ENCODE results near the gene HERC2. TPM values are rescaled to one million over a fixed set of nuclear protein-coding genes. Genes with fewer than 3 reads are reported as not detected.
A peak's percentile ranks its signal among the peaks of the same experiment; 100 is the strongest.

The HERC2 gene
- total and polyA plus RNA-seq, 2 of the 13 experiments (the other 11 are each of a cell fraction or from before 2014, with no cell fraction given), result 17.6 to 24.8 TPM

DNA sequence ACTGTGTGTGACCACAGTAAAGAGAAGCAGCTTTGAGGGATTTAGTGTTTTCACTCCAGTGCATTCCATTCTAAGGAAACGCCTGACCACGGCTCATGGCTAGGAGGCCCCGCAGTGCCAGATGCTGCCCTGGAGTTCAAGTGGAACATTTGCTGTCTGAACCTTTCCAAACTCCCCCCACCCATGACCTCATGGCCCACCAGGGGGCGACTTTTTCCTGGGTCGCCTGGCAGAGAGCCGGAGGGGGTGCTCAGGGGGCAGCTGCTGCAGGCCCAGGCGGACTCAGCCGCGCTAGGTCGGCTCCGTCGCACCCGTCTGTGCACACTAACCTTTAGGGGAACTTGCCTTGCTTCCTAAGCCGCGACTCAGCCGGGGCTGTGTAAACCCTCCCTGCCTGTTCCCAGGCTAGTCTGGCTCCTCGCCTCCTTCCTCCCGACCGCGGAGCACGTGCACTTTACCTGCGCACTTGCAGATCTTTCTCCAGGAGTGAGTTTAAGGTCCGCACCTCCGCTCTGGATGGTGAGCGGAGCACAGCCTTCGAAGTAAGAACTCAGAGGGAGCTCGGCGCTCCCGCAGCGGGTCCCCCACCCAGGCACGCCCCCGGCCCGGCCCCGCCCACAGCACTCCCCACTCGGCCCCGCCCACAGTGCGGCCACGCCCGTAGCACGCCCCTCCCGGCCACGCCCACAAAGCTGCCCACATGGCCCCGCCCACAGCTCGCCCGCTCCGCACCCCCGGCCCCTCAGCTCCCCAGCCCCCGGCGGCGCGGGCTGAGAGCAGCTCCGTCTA, 223.0 kb downstream of the HERC2 start, which contains the start of gene OCA2 (continued):
- TF ChIP-seq KDM4B (CRISPR knock-in tag; IDR thresholded peaks at IDR 0.05) (no peak), RCOR2 (CRISPR knock-in tag; IDR thresholded peaks at IDR 0.05) (no peak), SP4 (CRISPR knock-in tag; IDR thresholded peaks at IDR 0.05) (peak; percentile 32; the same call in 1 of the 2 replicates), YEATS4 (CRISPR knock-in tag; IDR thresholded peaks at IDR 0.05; ENCODE audit: borderline replicate concordance) (no peak), ZNF343 (CRISPR knock-in tag; IDR thresholded peaks at IDR 0.05) (0 out of 2 replicates have a peak, but pooled peaks have one; percentile 36), ZNF850 (CRISPR knock-in tag; conservative IDR thresholded peaks at IDR 0.05) (0 out of 2 replicates have a peak, but pooled peaks have one; percentile 27), ZNF644 (CRISPR knock-in tag; IDR thresholded peaks at IDR 0.05; ENCODE audit: low read depth) (no peak), AGO1 (IDR thresholded peaks at IDR 0.05; ENCODE audit: low read depth, low read length, poor library complexity, severe bottlenecking) (no peak), ZNF335 (CRISPR knock-in tag; IDR thresholded peaks at IDR 0.05) (no peak), RAD21 (CRISPR knock-in tag; IDR thresholded peaks at IDR 0.05) (0 out of 2 replicates have a peak, but pooled peaks have one; percentile 32), TEAD3 (CRISPR knock-in tag; optimal IDR thresholded peaks at IDR 0.05; ENCODE audit: borderline replicate concordance) (peak; percentile 40)
- TF ChIP-seq, protein P1, sequence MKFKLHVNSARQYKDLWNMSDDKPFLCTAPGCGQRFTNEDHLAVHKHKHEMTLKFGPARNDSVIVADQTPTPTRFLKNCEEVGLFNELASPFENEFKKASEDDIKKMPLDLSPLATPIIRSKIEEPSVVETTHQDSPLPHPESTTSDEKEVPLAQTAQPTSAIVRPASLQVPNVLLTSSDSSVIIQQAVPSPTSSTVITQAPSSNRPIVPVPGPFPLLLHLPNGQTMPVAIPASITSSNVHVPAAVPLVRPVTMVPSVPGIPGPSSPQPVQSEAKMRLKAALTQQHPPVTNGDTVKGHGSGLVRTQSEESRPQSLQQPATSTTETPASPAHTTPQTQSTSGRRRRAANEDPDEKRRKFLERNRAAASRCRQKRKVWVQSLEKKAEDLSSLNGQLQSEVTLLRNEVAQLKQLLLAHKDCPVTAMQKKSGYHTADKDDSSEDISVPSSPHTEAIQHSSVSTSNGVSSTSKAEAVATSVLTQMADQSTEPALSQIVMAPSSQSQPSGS (CRISPR knock-in tag; IDR thresholded peaks at IDR 0.05), result 0 out of 2 replicates have a peak, but pooled peaks have one; percentile 17
- TF ChIP-seq, protein P2, sequence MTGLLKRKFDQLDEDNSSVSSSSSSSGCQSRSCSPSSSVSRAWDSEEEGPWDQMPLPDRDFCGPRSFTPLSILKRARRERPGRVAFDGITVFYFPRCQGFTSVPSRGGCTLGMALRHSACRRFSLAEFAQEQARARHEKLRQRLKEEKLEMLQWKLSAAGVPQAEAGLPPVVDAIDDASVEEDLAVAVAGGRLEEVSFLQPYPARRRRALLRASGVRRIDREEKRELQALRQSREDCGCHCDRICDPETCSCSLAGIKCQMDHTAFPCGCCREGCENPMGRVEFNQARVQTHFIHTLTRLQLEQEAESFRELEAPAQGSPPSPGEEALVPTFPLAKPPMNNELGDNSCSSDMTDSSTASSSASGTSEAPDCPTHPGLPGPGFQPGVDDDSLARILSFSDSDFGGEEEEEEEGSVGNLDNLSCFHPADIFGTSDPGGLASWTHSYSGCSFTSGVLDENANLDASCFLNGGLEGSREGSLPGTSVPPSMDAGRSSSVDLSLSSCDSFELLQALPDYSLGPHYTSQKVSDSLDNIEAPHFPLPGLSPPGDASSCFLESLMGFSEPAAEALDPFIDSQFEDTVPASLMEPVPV (CRISPR knock-in tag; IDR thresholded peaks at IDR 0.05), result 0 out of 2 replicates have a peak, but pooled peaks have one; percentile 36
- TF ChIP-seq, protein P3, sequence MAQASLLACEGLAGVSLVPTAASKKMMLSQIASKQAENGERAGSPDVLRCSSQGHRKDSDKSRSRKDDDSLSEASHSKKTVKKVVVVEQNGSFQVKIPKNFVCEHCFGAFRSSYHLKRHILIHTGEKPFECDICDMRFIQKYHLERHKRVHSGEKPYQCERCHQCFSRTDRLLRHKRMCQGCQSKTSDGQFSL (CRISPR knock-in tag; IDR thresholded peaks at IDR 0.05), result peak; percentile 92
- TF ChIP-seq, protein P4, sequence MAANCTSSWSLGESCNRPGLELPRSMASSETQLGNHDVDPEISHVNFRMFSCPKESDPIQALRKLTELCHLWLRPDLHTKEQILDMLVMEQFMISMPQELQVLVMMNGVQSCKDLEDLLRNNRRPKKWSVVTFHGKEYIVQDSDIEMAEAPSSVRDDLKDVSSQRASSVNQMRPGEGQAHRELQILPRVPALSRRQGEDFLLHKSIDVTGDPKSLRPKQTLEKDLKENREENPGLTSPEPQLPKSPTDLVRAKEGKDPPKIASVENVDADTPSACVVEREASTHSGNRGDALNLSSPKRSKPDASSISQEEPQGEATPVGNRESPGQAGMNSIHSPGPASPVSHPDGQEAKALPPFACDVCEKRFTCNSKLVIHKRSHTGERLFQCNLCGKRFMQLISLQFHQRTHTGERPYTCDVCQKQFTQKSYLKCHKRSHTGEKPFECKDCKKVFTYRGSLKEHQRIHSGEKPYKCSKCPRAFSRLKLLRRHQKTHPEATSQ (CRISPR knock-in tag; IDR thresholded peaks at IDR 0.05; ENCODE audit: borderline replicate concordance), result no peak
- TF ChIP-seq, protein P5, sequence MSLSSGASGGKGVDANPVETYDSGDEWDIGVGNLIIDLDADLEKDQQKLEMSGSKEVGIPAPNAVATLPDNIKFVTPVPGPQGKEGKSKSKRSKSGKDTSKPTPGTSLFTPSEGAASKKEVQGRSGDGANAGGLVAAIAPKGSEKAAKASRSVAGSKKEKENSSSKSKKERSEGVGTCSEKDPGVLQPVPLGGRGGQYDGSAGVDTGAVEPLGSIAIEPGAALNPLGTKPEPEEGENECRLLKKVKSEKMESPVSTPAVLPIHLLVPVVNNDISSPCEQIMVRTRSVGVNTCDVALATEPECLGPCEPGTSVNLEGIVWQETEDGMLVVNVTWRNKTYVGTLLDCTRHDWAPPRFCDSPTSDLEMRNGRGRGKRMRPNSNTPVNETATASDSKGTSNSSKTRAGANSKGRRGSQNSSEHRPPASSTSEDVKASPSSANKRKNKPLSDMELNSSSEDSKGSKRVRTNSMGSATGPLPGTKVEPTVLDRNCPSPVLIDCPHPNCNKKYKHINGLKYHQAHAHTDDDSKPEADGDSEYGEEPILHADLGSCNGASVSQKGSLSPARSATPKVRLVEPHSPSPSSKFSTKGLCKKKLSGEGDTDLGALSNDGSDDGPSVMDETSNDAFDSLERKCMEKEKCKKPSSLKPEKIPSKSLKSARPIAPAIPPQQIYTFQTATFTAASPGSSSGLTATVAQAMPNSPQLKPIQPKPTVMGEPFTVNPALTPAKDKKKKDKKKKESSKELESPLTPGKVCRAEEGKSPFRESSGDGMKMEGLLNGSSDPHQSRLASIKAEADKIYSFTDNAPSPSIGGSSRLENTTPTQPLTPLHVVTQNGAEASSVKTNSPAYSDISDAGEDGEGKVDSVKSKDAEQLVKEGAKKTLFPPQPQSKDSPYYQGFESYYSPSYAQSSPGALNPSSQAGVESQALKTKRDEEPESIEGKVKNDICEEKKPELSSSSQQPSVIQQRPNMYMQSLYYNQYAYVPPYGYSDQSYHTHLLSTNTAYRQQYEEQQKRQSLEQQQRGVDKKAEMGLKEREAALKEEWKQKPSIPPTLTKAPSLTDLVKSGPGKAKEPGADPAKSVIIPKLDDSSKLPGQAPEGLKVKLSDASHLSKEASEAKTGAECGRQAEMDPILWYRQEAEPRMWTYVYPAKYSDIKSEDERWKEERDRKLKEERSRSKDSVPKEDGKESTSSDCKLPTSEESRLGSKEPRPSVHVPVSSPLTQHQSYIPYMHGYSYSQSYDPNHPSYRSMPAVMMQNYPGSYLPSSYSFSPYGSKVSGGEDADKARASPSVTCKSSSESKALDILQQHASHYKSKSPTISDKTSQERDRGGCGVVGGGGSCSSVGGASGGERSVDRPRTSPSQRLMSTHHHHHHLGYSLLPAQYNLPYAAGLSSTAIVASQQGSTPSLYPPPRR (CRISPR knock-in tag; IDR thresholded peaks at IDR 0.05; ENCODE audit: borderline replicate concordance), result 0 out of 2 replicates have a peak, but pooled peaks have one; percentile 26

Data from HepG2 (cell line).